Panc1 (cell line): ENCODE data around the gene S100A7. TPM values are rescaled to one million over a fixed set of nuclear protein-coding genes. Genes with fewer than 3 reads are reported as not detected.
A peak's percentile ranks its signal among the peaks of the same experiment; 100 is the strongest.

Experiments
- ATAC-seq: fragments of 200-7000 bp; cut with Tn5 transposase; 2 replicates; pipeline ENCODE4 v1.9.1; 2020; ENCODE audit warnings: mild to moderate bottlenecking, moderate library complexity
- BruUV-seq: library from RNA; stranded (reverse); fragments of 400-500 nt; replicated peaks from 2 replicates; lab custom pipeline; 2021; lab: Mats Ljungman, UMichigan
- CTCF ChIA-PET: fragments of 300-600 bp; sonication (Branson Sonifier 250); formaldehyde crosslinking; loops from one replicate; lab custom pipeline; 2022; ENCODE audit warnings: antibody characterized with exemption; lab: Charles Lee
- POLR2A ChIA-PET: fragments of 300-600 bp; sonication (Branson Sonifier 250); formaldehyde crosslinking; loops from one replicate; lab custom pipeline; 2022; ENCODE audit warnings: antibody characterized with exemption; lab: Charles Lee
- DNase-seq: peaks from one replicate; pipeline ENCODE4 v3.0.0-alpha.2; 2010; ENCODE audit warnings: low read depth, low spot score
- H3K27ac ChIP-seq: 2 replicates; pipeline ENCODE4 v1.5.1; 2011; ENCODE audit warnings: mild to moderate bottlenecking, low read length, inconsistent platforms
- H3K27me3 ChIP-seq: fragments of 200-500 bp; sonication (Bioruptor generic); 2 replicates; pipeline ENCODE4 v1.6.0; 2014; ENCODE audit warnings: low read length, inconsistent platforms; ENCODE audit not compliant: control insufficient read depth, insufficient read depth
- H3K36me3 ChIP-seq: fragments of 200-500 bp; sonication (Bioruptor generic); 2 replicates; pipeline ENCODE4 v1.5.1; 2014; ENCODE audit warnings: inconsistent platforms, mild to moderate bottlenecking, low read length, moderate library complexity; ENCODE audit not compliant: control insufficient read depth, insufficient read depth
- H3K4me1 ChIP-seq: 2 replicates; pipeline ENCODE4 v1.5.1; 2011; ENCODE audit warnings: inconsistent platforms, mild to moderate bottlenecking, low read length, moderate library complexity; ENCODE audit not compliant: control insufficient read depth, insufficient read depth
- H3K4me3 ChIP-seq, 2 experiments: 2 replicates each; pipeline ENCODE4 v1.5.1; 2011 to 2012; ENCODE audit warnings: low read depth in 2 of 2, low read length in 2 of 2, mild to moderate bottlenecking in 2 of 2, inconsistent platforms in 1 of 2, moderate library complexity in 1 of 2
- H3K9me3 ChIP-seq: fragments of 200-500 bp; sonication (Bioruptor generic); 2 replicates; pipeline ENCODE4 v1.5.1; 2014; ENCODE audit warnings: low read depth, mild to moderate bottlenecking, inconsistent platforms, low read length, moderate library complexity; ENCODE audit not compliant: control insufficient read depth, insufficient read depth
- CTCF ChIP-seq: fragments of 450-650 bp; IDR thresholded peaks from 2 replicates; pipeline ENCODE4 v1.5.1; 2017; ENCODE audit warnings: mild to moderate bottlenecking
- POLR2AphosphoS5 ChIP-seq: IDR thresholded peaks from 2 replicates; pipeline ENCODE4 v1.6.1; 2012; ENCODE audit warnings: mild to moderate bottlenecking, low read depth, low read length, moderate library complexity
- REST ChIP-seq, 2 experiments: IDR thresholded peaks; 2 replicates each; pipeline ENCODE4 v1.6.1; 2011 to 2012; ENCODE audit warnings: low read depth in 2 of 2, control low read depth in 1 of 2, low read length in 1 of 2, mild to moderate bottlenecking in 1 of 2, moderate library complexity in 1 of 2; ENCODE audit not compliant: insufficient read depth in 1 of 2
- SIN3A ChIP-seq: IDR thresholded peaks from 2 replicates; pipeline ENCODE4 v1.6.1; 2012; ENCODE audit warnings: low read depth, mild to moderate bottlenecking, low read length, moderate library complexity, borderline replicate concordance; ENCODE audit not compliant: insufficient read depth
- TCF7L2 ChIP-seq: IDR thresholded peaks from 2 replicates; pipeline ENCODE4 v1.6.1; 2011; ENCODE audit warnings: mild to moderate bottlenecking, low read depth, low read length, inconsistent platforms
- in situ Hi-C: cut with HindIII; loops from 2 replicates; pipeline ENCODE4 v1.10.0; 2016; ENCODE audit warnings: low sequenced_read_pairs, low pct_unique_long_range_greater_than_20kb
- intact Hi-C: fragments of 100-400 bp; cut with micrococcal nuclease; formaldehyde crosslinking; loops from one replicate; pipeline ENCODE4 v1.10.0; 2022; ENCODE audit not compliant: unreplicated experiment
- total RNA-seq: library from RNA; stranded (reverse); gene quantifications from one replicate; pipeline ENCODE4 v1.2.1, GENCODE V29; 2021; ENCODE audit not compliant: unreplicated experiment

The S100A7 gene
- total RNA-seq, 1 experiment from 2014 or later, result not detected

DNA sequence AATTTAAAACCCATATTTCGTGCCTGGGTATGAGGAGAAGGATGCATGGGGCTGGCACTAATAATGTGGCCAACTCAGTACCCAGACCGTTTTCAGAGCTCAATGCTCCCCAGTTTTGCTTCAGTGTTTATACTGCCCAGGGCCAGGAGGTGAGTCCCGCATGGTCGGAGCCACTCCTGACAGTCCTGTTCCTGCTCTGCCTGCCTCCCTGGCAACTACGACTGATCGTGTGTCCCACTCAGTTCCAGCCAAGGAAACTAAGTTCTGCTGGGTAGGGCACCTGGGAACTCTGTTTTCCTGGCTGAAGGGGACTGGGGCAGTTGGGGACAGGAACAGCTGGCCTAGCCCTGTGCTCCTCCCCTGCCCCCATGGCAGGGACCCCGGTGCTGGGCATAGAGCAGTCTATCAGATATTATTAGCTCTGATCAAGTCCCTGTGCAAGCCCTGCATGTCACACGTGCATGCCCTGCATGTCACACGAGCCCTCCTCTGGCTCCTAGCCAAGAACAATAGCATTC lies 19.2 kb downstream of the S100A7 start:
- no peaks in the 10 kb centered on the region for H3K36me3 ChIP-seq
- POLR2A ChIA-PET, result no interaction called here
- H3K27ac ChIP-seq, result no peak overlapping the region
- BruUV-seq, result no TSS peak
- intact Hi-C loops (no loop called here), in situ Hi-C loops (no loop called here)
- no peak overlapping the region for H3K4me3 ChIP-seq
- H3K4me1 ChIP-seq, result no peaks in the 10 kb centered on the region
- CTCF ChIA-PET, result interaction anchor here (0.6 kb wide), 1 partner anchor 182 kb away, joined by 4 read pairs; no protein-coding TSS in a partner anchor
- ATAC-seq (peak; percentile 72; the same call in 1 of the 2 replicates), DNase-seq (no peak)
- TF ChIP-seq TCF7L2 (no peak), REST (IDR thresholded peaks at IDR 0.05; ENCODE audit: insufficient read depth in 1 of 2, low read depth in 2 of 2, low read length in 1 of 2) (no peak), SIN3A (no peak), CTCF (no peak), POLR2AphosphoS5 (no peak)
- no peaks in the 10 kb centered on the region for H3K9me3 ChIP-seq
- H3K27me3 ChIP-seq, result peaks cover 4% of the 10 kb centered on the region; the same call in 1 of the 2 replicates

DNA sequence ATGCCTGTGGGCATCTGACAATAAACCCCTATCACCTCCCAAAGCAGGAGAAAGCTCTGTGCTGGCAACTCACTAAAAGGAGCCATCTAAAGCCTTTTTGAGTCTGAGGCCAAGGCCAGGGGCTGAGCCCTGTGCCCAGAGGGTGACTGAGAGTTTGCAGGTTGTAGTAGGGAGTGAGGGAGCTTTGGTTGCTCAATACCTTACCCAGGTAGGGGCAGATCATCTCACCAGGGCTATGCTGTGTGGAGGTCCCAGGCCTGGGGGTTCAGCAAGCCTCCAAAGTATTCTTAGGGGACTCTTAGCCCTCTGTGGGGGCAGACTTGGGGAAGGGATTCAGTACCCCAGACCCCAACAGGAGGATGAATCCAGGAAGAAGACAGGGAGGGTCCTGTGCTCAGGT lies 21.2 kb downstream of the S100A7 start:
- Histone ChIP-seq H3K27me3 (peaks cover 4% of the 10 kb centered on the region; the same call in 1 of the 2 replicates), H3K4me1 (no peaks in the 10 kb centered on the region), H3K9me3 (no peaks in the 10 kb centered on the region), H3K27ac (no peak overlapping the region), H3K36me3 (no peaks in the 10 kb centered on the region), H3K4me3 (no peak overlapping the region)
- ATAC-seq, result no peak
- BruUV-seq, result no TSS peak
- in situ Hi-C loops (no loop called here), intact Hi-C loops (no loop called here)
- DNase-seq, result no peak
- POLR2A ChIA-PET, result no interaction called here
- TF ChIP-seq POLR2AphosphoS5 (no peak), SIN3A (no peak), TCF7L2 (no peak), REST (IDR thresholded peaks at IDR 0.05; ENCODE audit: insufficient read depth in 1 of 2, low read depth in 2 of 2, low read length in 1 of 2) (no peak), CTCF (no peak)
- CTCF ChIA-PET, result no interaction called here
